Cardiac fibroblast (primary cell): Measurements from ENCODE around the gene TMTC1.

Source experiments
- DNase-seq, 2 donors: peaks; one replicate each; pipeline versions ENCODE4 v3.0.0 to v3.0.0-alpha.2; 2010; ENCODE audit warnings: low read depth in 2 of 2
- H3K4me3 ChIP-seq, 2 donors: replicated peaks in 1 of 2; 1 replicate in 1 of 2; 2 replicates in 1 of 2; pipeline ENCODE4 v1.5.1; 2011; ENCODE audit warnings: low read depth in 2 of 2, low read length in 2 of 2, mild to moderate bottlenecking in 2 of 2, moderate library complexity in 1 of 2
- CTCF ChIP-seq: IDR thresholded peaks from one replicate; pipeline ENCODE4 v1.5.1; 2011; ENCODE audit warnings: low read depth, mild to moderate bottlenecking, low read length, inconsistent platforms

TMTC1 gene

DNA sequence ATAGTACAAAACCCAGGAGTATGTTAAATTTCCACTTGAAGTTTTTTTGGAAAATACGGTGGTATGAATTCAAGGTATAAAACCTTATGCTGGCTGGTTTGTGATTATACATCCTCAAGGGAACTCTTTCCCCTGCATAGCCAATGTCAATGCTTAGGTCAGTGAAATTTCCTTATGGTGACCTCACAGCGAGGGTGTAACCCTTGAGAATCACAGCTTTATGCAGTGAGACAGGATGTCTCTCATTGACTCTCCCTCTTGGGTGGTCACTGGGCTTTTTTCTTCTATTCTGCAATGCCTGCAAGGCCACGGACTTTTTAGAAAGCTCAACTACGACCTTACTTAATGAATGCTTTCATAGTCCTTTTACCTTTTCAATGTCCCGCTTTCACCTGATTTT, 64.4 kb downstream of the TMTC1 start:
- no peak overlapping the region for H3K4me3 ChIP-seq
- peak in 1 of 2 donors; percentile 51 for DNase-seq
- TF ChIP-seq CTCF = no peak

- no peak for TF ChIP-seq CTCF
- H3K4me3 ChIP-seq = no peak overlapping the region
- no peak for DNase-seq
Measured at GRCh38 chr12:29717540-29718100, 66.1 kb downstream of the TMTC1 start.

DNA sequence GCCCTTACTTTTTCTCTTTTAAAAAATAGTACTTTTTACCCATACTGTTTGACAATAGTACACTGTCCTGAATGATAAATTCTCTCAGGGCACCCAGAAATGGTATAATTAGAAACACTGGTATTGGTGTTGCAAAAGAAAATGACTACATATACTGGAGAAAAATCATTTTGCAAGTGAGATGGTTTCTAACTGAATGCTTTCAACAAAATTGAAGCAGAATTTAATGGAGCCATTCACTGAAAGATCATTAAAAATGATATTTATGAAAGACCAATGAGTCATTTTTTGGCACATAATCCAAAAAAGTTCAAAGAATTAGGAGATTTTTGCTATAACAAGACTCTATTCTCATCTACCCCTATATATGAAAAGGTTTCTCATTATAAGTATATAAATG, 68.8 kb downstream of the TMTC1 start:
- no peak for DNase-seq
- TF ChIP-seq CTCF = no peak
- no peak overlapping the region for H3K4me3 ChIP-seq

GRCh38 chr12:29713729-29714128, 70.0 kb downstream of the TMTC1 start:
- DNase-seq = no peak
- H3K4me3 ChIP-seq = no peak overlapping the region
- no peak for TF ChIP-seq CTCF

- no peak for TF ChIP-seq CTCF
- no peak overlapping the region for H3K4me3 ChIP-seq
- no peak for DNase-seq
Measured at GRCh38 chr12:29711381-29711780, 72.4 kb downstream of the TMTC1 start.

- H3K4me3 ChIP-seq = no peak overlapping the region
- peak in 1 of 2 donors; percentile 58 for DNase-seq
- no peak for TF ChIP-seq CTCF
Measured at GRCh38 chr12:29710104-29710503, 73.6 kb downstream of the TMTC1 start.

DNA sequence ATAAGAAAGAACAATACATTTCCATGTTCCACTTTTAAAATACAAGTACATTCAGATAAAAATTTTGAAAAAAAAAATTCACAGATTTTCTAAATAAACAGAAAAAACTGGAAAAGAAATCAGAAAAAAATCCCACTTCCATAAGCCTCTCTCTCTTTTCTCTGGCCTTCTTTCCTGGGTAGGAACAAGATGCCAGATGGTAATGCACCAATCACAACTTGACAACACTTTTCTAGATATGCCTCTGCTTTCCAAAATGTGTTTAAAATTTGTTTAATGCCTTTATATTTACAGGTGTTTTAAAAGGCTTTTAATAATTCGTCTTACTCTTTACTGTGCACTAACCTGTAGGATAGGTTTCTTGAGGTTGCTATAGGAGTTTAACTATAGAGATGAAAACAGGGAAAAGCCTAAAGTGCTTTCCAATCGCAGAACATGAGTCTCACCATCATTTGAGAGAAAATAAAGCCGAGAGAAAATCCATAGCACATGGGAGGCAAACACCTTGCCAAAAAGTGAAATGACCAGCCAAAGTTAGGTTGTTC, 74.2 kb downstream of the TMTC1 start:
- TF ChIP-seq CTCF = no peak
- DNase-seq = no peak

More for the DNA sequence above, 74.2 kb downstream of the TMTC1 start:
- no peak overlapping the region for H3K4me3 ChIP-seq
